Measurements from ENCODE around the gene DVL1.
"Not testable (repeated sequence)": the region's sequence is repeated elsewhere in the genome, so short reads cannot be mapped to it uniquely, and the experiment has no call there.

Gene DVL1

GRCh38 chr1:1321477-1321876, 27.7 kb downstream of the DVL1 start:
- DNase-seq (ENCODE audit: extremely low read depth, low read depth), result no peak
- H3K4me3 ChIP-seq (replicated peaks; ENCODE audit: low read depth, low read length), result no peak overlapping the region
- TF ChIP-seq CTCF (IDR thresholded peaks at IDR 0.05; ENCODE audit: low read depth, low read length, missing control alignments), result no peak

- no peak overlapping the region for H3K4me3 ChIP-seq (replicated peaks; ENCODE audit: low read depth, low read length)
- no peak for TF ChIP-seq CTCF (IDR thresholded peaks at IDR 0.05; ENCODE audit: low read depth, low read length, missing control alignments)
- DNase-seq (ENCODE audit: extremely low read depth, low read depth), result no peak
These were observed 28.4 kb downstream of the DVL1 start for GRCh38 chr1:1320666-1321448.

- TF ChIP-seq CTCF (IDR thresholded peaks at IDR 0.05; ENCODE audit: low read depth, low read length, missing control alignments), result no peak
- no peak overlapping the region for H3K4me3 ChIP-seq (replicated peaks; ENCODE audit: low read depth, low read length)
- DNase-seq (ENCODE audit: extremely low read depth, low read depth), result no peak
These were observed 29.6 kb downstream of the DVL1 start for GRCh38 chr1:1319646-1319941.

DNA sequence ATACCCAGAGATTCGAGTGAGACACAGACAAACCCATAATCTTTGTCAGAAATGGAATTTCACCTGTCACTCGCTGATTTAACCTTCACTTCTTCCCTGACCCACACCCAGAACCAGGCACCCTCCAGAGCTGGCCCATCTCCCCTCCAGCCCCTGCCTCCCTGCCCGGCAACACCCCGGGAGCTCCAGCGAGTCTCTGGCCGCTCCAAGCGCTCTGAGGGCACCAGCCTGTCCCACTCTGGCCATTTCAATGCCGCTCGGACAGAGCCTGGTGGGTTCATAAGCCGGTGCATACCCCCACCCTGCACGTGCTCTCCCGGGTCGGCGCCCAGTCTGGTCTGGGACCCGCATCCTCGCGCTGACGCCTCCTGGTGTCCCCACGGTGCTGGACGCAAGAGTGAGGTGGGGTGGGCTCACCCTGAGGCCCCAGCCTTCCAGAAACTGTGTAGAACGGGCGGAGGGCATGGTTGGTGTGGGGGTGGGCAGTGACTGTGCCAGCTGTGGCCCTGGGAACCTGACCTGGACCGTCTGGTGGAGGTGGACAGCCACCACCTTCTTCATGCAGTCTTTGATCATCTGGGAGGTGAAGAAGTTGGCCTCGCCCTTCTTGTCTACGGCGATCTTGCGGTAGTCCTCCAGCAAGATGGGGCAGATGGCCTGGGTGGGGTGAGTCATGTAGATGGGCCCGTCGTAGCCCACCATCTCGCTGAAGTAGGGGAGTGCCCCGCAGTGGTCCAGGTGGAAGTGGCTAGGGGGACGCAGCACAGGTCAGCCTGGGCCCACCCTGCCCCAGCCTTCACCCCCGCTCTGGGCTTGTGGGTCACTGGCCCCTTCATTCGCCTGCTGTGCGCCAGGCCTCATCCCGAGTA, 30.2 kb downstream of the DVL1 start:
- DNase-seq (ENCODE audit: extremely low read depth, low read depth), result no peak
- no peak overlapping the region for H3K4me3 ChIP-seq (replicated peaks; ENCODE audit: low read depth, low read length)
- no peak for TF ChIP-seq CTCF (IDR thresholded peaks at IDR 0.05; ENCODE audit: low read depth, low read length, missing control alignments)

- H3K4me3 ChIP-seq (replicated peaks; ENCODE audit: low read depth, low read length), result no peak overlapping the region
- TF ChIP-seq CTCF (IDR thresholded peaks at IDR 0.05; ENCODE audit: low read depth, low read length, missing control alignments), result no peak
- peak; percentile 94 for DNase-seq (ENCODE audit: extremely low read depth, low read depth)
These were observed 31.0 kb downstream of the DVL1 start for GRCh38 chr1:1318131-1318652.

DNA sequence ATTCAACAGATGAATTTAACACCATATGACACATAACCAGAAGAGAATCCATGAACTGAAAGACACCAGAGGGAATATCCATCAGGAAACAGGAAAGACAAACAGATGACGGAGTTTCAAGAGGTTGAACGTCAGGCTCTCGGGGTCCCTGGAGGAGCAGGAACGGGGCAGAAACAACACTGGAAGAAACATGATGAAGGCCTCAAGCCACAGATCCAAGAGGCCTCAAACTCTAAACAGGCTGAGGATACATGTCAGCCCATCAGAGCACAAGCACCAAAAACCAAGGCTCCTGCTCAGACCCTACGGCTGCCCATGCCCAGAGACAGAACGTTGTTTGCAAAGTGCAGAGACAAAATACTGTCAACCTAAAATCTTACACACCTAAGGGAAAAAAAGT, 31.8 kb downstream of the DVL1 start:
- no peak for TF ChIP-seq CTCF (IDR thresholded peaks at IDR 0.05; ENCODE audit: low read depth, low read length, missing control alignments)
- no peak for DNase-seq (ENCODE audit: extremely low read depth, low read depth)
- no peak overlapping the region for H3K4me3 ChIP-seq (replicated peaks; ENCODE audit: low read depth, low read length)

DNA sequence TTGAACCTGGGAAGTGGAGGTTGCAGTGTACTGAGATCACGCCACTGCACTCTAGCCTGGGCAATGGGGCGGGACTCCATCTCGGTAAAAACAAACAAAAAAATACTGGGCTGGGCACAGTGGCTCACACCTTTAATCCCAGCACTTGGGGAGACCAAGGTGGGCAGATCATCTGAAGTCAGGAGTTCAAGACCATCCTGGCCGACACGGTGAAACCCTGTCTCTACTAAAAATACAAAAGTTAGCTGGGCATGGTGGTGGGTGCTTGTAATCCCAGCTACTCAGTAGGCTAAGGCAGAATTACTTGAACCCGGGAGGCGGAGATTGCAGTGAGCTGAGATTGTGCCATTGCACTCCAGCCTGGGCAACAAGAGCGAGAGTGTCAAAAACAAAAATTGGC, 33.0 kb downstream of the DVL1 start:
- DNase-seq (ENCODE audit: extremely low read depth, low read depth); H3K4me3 ChIP-seq (replicated peaks; ENCODE audit: low read depth, low read length): not testable (repeated sequence)

All from HFF-Myc (cell line).